NOMO-1 treated with dmso at 0.1 percent for 144 hours (cell line): ENCODE results near the gene RHBDD1.

Experiments
- DNase-seq: peaks from one replicate; lab custom pipeline; 2025; ENCODE audit not compliant: unreplicated experiment; lab: John Stamatoyannopoulos, UW

The RHBDD1 gene

GRCh38 chr2:226835796-226836547 lies at the start of gene RHBDD1:
Gene RHBDD1 (plus strand): TSS chr2:226836054. CDS start chr2:226864694, 28,640 bp downstream.
- peak; percentile 87 for DNase-seq

GRCh38 chr2:226788064-226788463 lies 47.8 kb upstream of the RHBDD1 start:
- no peak for DNase-seq

- DNase-seq, result no peak
Observed at GRCh38 chr2:226788881-226789490, 46.9 kb upstream of the RHBDD1 start.

- DNase-seq, result no peak
Observed at GRCh38 chr2:226790011-226790410, 45.8 kb upstream of the RHBDD1 start.

GRCh38 chr2:226790431-226790830 lies 45.4 kb upstream of the RHBDD1 start:
- no peak for DNase-seq

GRCh38 chr2:226791056-226791486 lies 44.8 kb upstream of the RHBDD1 start:
- no peak for DNase-seq

- peak; percentile 73 for DNase-seq
Observed at GRCh38 chr2:226791487-226792081, 44.3 kb upstream of the RHBDD1 start.

GRCh38 chr2:226792155-226792881 lies 43.5 kb upstream of the RHBDD1 start:
- DNase-seq, result no peak

- DNase-seq, result no peak
Observed at GRCh38 chr2:226793646-226794045, 42.2 kb upstream of the RHBDD1 start.

GRCh38 chr2:226794196-226794661 lies 41.6 kb upstream of the RHBDD1 start:
- no peak for DNase-seq

GRCh38 chr2:226794751-226795171 lies 41.1 kb upstream of the RHBDD1 start:
- no peak for DNase-seq

GRCh38 chr2:226795281-226796011 lies 40.4 kb upstream of the RHBDD1 start:
- DNase-seq, result no peak

- no peak for DNase-seq
Observed at GRCh38 chr2:226796012-226796839, 39.6 kb upstream of the RHBDD1 start.

- no peak for DNase-seq
Observed at GRCh38 chr2:226796840-226797288, 39.0 kb upstream of the RHBDD1 start.

GRCh38 chr2:226797289-226797988 lies 38.4 kb upstream of the RHBDD1 start:
- DNase-seq, result no peak

- DNase-seq, result no peak
Observed at GRCh38 chr2:226797989-226798421, 37.8 kb upstream of the RHBDD1 start.

- DNase-seq, result no peak
Observed at GRCh38 chr2:226798422-226799210, 37.2 kb upstream of the RHBDD1 start.
